B cell (primary cell): ENCODE results near the gene LUC7L. TPM values are rescaled to one million over a fixed set of nuclear protein-coding genes. Genes with fewer than 3 reads are reported as not detected.

ENCODE experiments used
- ATAC-seq: fragments of 200-7000 bp; cut with Tn5 transposase; one replicate; pipeline ENCODE4 v1.10.0; 2021; ENCODE audit warnings: low read depth, mild to moderate bottlenecking, moderate number of reproducible peaks, moderate library complexity
- CTCF ChIA-PET: fragments of 350-600 bp; sonication (Branson Sonifier 250); formaldehyde crosslinking; loops from one replicate; lab custom pipeline; 2021; ENCODE audit warnings: antibody characterized with exemption, inconsistent platforms; lab: Charles Lee
- POLR2A ChIA-PET: fragments of 350-600 bp; sonication (Branson Sonifier 250); formaldehyde crosslinking; loops from one replicate; lab custom pipeline; 2021; ENCODE audit warnings: antibody characterized with exemption; lab: Charles Lee
- DNase-seq: peaks from one replicate; pipeline ENCODE4 v3.0.0; 2013
- H2AFZ ChIP-seq: 2 replicates; pipeline ENCODE4 v1.6.1; 2012; ENCODE audit warnings: mild to moderate bottlenecking, low read depth, low read length; ENCODE audit not compliant: insufficient read depth, poor library complexity, severe bottlenecking
- H3K27ac ChIP-seq, 2 donors: 1 replicate in 1 of 2; 2 replicates in 1 of 2; pipeline ENCODE4 v1.5.1; 2012 to 2013; ENCODE audit warnings: low read length in 2 of 2, mild to moderate bottlenecking in 2 of 2, moderate library complexity in 1 of 2
- H3K27me3 ChIP-seq, 4 experiments: fragments of 200-600 bp in 1 of 4; sonication (generic) in 1 of 4; replicated peaks in 1 of 4; 1 replicate in 2 of 4; 2 replicates in 2 of 4; pipeline versions ENCODE4 v1.6.1 to v1.7.0; 2013 to 2016; ENCODE audit warnings: low read length in 3 of 4, mild to moderate bottlenecking in 2 of 4, mixed read lengths in 1 of 4, moderate library complexity in 1 of 4; ENCODE audit not compliant: insufficient read depth in 4 of 4, control insufficient read depth in 3 of 4; ENCODE audit errors: control extremely low read depth in 1 of 4
- H3K36me3 ChIP-seq, 2 experiments: replicated peaks in 1 of 2; 1 replicate in 1 of 2; 2 replicates in 1 of 2; pipeline versions ENCODE4 v1.6.1 to v1.7.1; 2013; ENCODE audit warnings: low read length in 1 of 2; ENCODE audit not compliant: insufficient read depth in 2 of 2, control insufficient read depth in 1 of 2; ENCODE audit errors: control extremely low read depth in 1 of 2, extremely low read depth in 1 of 2
- H3K4me1 ChIP-seq, 2 donors: fragments of 200-600 bp in 1 of 2; sonication (generic) in 1 of 2; 1 replicate in 1 of 2; 2 replicates in 1 of 2; pipeline versions ENCODE4 v1.5.1 to v1.6.1; 2013 to 2017; ENCODE audit warnings: low read length in 2 of 2; ENCODE audit not compliant: control insufficient read depth in 2 of 2, insufficient read depth in 2 of 2
- H3K4me2 ChIP-seq: replicated peaks from 2 replicates; pipeline ENCODE3; 2012; ENCODE audit warnings: mild to moderate bottlenecking, low read depth, low read length; ENCODE audit not compliant: poor library complexity, severe bottlenecking
- H3K4me3 ChIP-seq, 5 experiments: fragments of 200-600 bp in 1 of 5; sonication (generic) in 1 of 5; 1 replicate in 3 of 5; 2 replicates in 2 of 5; pipeline versions ENCODE4 v1.5.1 to v1.7.0; 2011 to 2016; ENCODE audit warnings: low read length in 4 of 5, mild to moderate bottlenecking in 4 of 5, low read depth in 2 of 5, control low read depth in 1 of 5, moderate library complexity in 1 of 5; ENCODE audit not compliant: insufficient read depth in 1 of 5; ENCODE audit errors: control extremely low read depth in 1 of 5, extremely low read depth in 1 of 5
- H3K79me2 ChIP-seq: fragments of 200-600 bp; sonication (generic); one replicate; pipeline ENCODE4 v1.6.0; 2016; ENCODE audit warnings: low read length; ENCODE audit not compliant: control insufficient read depth, insufficient read depth
- H3K9ac ChIP-seq: fragments of 200-600 bp; sonication (generic); 2 replicates; pipeline ENCODE4 v1.6.1; 2017; ENCODE audit warnings: mild to moderate bottlenecking, low read length, moderate library complexity
- H3K9me3 ChIP-seq, 3 donors: one replicate each; pipeline versions ENCODE4 v1.6.1 to v1.7.1; 2013; ENCODE audit warnings: low read length in 2 of 3; ENCODE audit not compliant: control insufficient read depth in 2 of 3, insufficient read depth in 1 of 3; ENCODE audit errors: control extremely low read depth in 1 of 3
- H4K20me1 ChIP-seq: 2 replicates; pipeline ENCODE4 v1.6.0; 2012; ENCODE audit warnings: mild to moderate bottlenecking, low read length; ENCODE audit not compliant: insufficient read depth, control insufficient read depth, poor library complexity, severe bottlenecking
- H3K27ac Mint-ChIP-seq: one replicate; pipeline ENCODE4 v1.8.0; 2021; ENCODE audit warnings: mixed read lengths
- H3K27me3 Mint-ChIP-seq: one replicate; pipeline ENCODE4 v1.8.0; 2021; ENCODE audit warnings: mixed read lengths
- H3K4me1 Mint-ChIP-seq: one replicate; pipeline ENCODE4 v1.8.0; 2021; ENCODE audit warnings: mixed read lengths
- H3K4me3 Mint-ChIP-seq: one replicate; pipeline ENCODE4 v1.8.0; 2021; ENCODE audit warnings: mixed read lengths
- H3K9me3 Mint-ChIP-seq: one replicate; pipeline ENCODE4 v1.8.0; 2022; ENCODE audit warnings: mixed read lengths; ENCODE audit not compliant: insufficient read depth
- CTCF ChIP-seq: fragments of 200-600 bp; IDR thresholded peaks from one replicate; pipeline ENCODE4 v1.8.0; 2022; ENCODE audit warnings: antibody characterized with exemption, mild to moderate bottlenecking
- EZH2 ChIP-seq: IDR thresholded peaks from 2 replicates; pipeline ENCODE4 v1.6.1; 2012; ENCODE audit warnings: borderline replicate concordance, low read depth, mild to moderate bottlenecking, moderate library complexity, low read length; ENCODE audit not compliant: insufficient read depth, poor library complexity, severe bottlenecking
- WGBS: methylation state at CpG from one replicate; pipeline ENCODE4 v1.1.5; 2013; ENCODE audit warnings: missing lambda C conversion rate; ENCODE audit not compliant: insufficient coverage; 5-methylcytosine and 5-hydroxymethylcytosine counted together
- intact Hi-C: fragments of 100-400 bp; cut with micrococcal nuclease; formaldehyde crosslinking; loops from one replicate; pipeline ENCODE4 v1.10.0; 2022
- polyA plus RNA-seq: library from polyadenylated mRNA; depleted of rRNA; stranded (reverse); fragments of >200 nt; gene quantifications from 2 replicates; pipeline ENCODE4 v1.2.3, GENCODE V29; 2012
- total RNA-seq, 2 donors: library from RNA; stranded (reverse); fragments of 120-200 nt in 1 of 2; gene quantifications; 1 replicate in 1 of 2; 2 replicates in 1 of 2; pipeline versions ENCODE4 v1.2.3 to v1.2.4, GENCODE V29; 2013 to 2022

Gene LUC7L
- total and polyA plus RNA-seq, 2 donors (not counting 1 experiment from before 2014, with no cell fraction given), result 148 to 181 TPM

- ChIA-PET CTCF (no interaction called here), POLR2A (no interaction called here)
- no peak overlapping the region for H3K9ac ChIP-seq
- no peak overlapping the region for H3K27ac ChIP-seq
- peaks cover 0 to 3% of the 10 kb centered on the region in 2 donors for H3K4me1 ChIP-seq
- DNase-seq (no peak), ATAC-seq (no peak)
- Mint-ChIP-seq H3K27me3 (no peaks in the 10 kb centered on the region), H3K27ac (no peak overlapping the region), H3K4me3 (no peak overlapping the region), H3K4me1 (peaks cover 15% of the 10 kb centered on the region), H3K9me3 (no peaks in the 10 kb centered on the region)
- no peak overlapping the region for H3K4me3 ChIP-seq
- peaks cover 35% of the 10 kb centered on the region for H4K20me1 ChIP-seq
- no peaks in the 10 kb centered on the region for H3K36me3 ChIP-seq
- WGBS, result 90% methylated on average over 2 of the region's 10 CpGs
- H3K79me2 ChIP-seq, result peaks cover 59% of the 10 kb centered on the region
- intact Hi-C loops, result no loop called here
- H3K9me3 ChIP-seq, result no peaks in the 10 kb centered on the region
- no peaks in the 10 kb centered on the region for H3K27me3 ChIP-seq
- no peak overlapping the region for H3K4me2 ChIP-seq
- H2AFZ ChIP-seq, result no peak overlapping the region
- TF ChIP-seq EZH2 (no peak), CTCF (no peak)
Measured at GRCh38 chr16:242281-242680, 13.0 kb upstream of the LUC7L start.

- Histone ChIP-seq H3K27me3 (no peaks in the 10 kb centered on the region), H3K9me3 (no peaks in the 10 kb centered on the region), H3K36me3 (no peaks in the 10 kb centered on the region), H4K20me1 (peaks cover 37% of the 10 kb centered on the region), H3K4me1 (peaks cover 4 to 6% of the 10 kb centered on the region in 2 donors), H3K79me2 (peaks cover 54% of the 10 kb centered on the region), H3K4me2 (no peak overlapping the region), H3K9ac (no peak overlapping the region), H3K27ac (no peak overlapping the region), H2AFZ (no peak overlapping the region), H3K4me3 (no peak overlapping the region)
- H3K4me3 Mint-ChIP-seq, result no peak overlapping the region
- no peaks in the 10 kb centered on the region for H3K27me3 Mint-ChIP-seq
- DNase-seq, result no peak
- peaks cover 16% of the 10 kb centered on the region for H3K4me1 Mint-ChIP-seq
- TF ChIP-seq EZH2 (no peak), CTCF (no peak)
- ChIA-PET CTCF (no interaction called here), POLR2A (no interaction called here)
- ATAC-seq, result no peak
- WGBS, result 100% methylated on average over 2 of the region's 8 CpGs
- intact Hi-C loops, result no loop called here
- H3K9me3 Mint-ChIP-seq, result no peaks in the 10 kb centered on the region
- H3K27ac Mint-ChIP-seq, result no peak overlapping the region
Measured at GRCh38 chr16:240559-240958, 11.3 kb upstream of the LUC7L start.
